ENCODE data around the gene NFATC2. TPM values are rescaled to one million over a fixed set of nuclear protein-coding genes. Genes with fewer than 3 reads are reported as not detected.
A peak's percentile ranks its signal among the peaks of the same experiment; 100 is the strongest.

Gene NFATC2
- total RNA-seq, 2 donors from 2014 or later, result 5.8 to 7.3 TPM

DNA sequence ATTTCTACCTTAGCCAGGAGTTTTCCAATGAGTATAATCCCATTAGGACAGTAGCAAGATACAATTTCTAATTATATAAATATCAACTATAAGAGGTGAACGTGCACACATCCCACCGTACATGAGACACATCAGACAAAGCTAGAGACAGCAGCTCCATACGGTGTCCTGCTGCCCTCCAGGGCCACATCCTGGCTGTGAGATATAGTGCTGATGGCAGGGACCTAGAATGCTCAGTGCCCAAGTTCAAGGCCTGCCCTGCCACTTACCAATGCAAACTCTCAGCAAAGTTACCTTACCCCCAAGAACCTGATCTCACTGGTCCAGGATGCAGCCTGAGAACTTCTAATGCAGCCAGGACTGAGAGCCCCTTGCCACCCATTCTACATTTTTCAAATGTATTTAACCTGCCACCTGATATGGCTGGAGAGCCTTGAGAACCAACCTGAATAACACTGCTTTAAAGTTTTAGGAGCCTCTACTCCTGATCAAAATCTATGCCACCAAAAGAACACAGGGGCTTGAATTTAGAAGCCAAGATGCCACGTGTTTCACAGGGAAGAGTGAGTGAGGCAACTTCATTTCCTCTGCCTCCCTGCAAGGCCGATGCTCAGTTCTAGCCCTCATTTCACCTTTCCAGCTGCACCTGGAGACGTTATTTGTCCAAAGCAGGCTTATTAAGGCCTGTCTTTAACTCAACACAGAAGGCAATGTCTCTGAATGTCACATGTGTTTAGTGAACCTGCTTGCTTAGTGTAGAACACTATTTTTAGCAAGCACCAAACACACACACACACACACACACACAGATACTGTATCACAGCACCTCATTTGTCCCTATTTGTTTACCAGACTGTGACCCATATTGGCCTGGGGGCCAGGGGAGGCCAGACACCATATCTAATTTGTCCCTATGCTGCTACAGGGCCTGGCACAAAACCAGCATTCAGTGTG lies 6.1 kb downstream of the NFATC2 start:
- intact Hi-C loops (cut with DNase I), result no loop called here
- TF ChIP-seq, protein P1, sequence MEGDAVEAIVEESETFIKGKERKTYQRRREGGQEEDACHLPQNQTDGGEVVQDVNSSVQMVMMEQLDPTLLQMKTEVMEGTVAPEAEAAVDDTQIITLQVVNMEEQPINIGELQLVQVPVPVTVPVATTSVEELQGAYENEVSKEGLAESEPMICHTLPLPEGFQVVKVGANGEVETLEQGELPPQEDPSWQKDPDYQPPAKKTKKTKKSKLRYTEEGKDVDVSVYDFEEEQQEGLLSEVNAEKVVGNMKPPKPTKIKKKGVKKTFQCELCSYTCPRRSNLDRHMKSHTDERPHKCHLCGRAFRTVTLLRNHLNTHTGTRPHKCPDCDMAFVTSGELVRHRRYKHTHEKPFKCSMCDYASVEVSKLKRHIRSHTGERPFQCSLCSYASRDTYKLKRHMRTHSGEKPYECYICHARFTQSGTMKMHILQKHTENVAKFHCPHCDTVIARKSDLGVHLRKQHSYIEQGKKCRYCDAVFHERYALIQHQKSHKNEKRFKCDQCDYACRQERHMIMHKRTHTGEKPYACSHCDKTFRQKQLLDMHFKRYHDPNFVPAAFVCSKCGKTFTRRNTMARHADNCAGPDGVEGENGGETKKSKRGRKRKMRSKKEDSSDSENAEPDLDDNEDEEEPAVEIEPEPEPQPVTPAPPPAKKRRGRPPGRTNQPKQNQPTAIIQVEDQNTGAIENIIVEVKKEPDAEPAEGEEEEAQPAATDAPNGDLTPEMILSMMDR (IDR thresholded peaks at IDR 0.05), result no peak
- Histone ChIP-seq H3K9ac (ENCODE audit: low read depth in 2 of 2, low read length in 2 of 2) (no peak overlapping the region), H3K36me3 (no peaks in the 10 kb centered on the region), H3K4me3 (no peak overlapping the region), H3K4me1 (peaks cover 3% of the 10 kb centered on the region), H3K27me3 (no peaks in the 10 kb centered on the region), H3K27ac (no peak overlapping the region), H3K9me3 (no peaks in the 10 kb centered on the region)
- DNase-seq, result no peak

DNA sequence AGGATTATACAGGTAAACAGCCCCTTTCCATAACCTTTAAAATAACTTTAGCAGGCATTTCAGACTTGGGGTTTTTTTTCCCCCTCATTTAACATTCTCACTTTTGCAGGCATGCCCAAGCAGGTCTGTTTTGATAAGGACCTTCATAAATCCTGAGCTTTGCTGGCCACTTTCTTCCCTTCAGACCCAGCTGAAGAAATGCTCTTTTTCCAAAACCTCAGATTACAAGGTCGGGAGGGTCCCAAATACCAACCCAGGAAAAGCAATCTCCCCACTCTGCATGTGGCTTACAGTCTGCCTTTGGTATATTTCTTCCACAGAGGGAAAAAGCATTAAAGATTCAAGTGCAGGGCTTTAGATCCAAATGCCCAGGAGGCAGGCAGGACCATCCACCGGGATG lies 6.8 kb downstream of the NFATC2 start:
- H3K27ac ChIP-seq, result no peak overlapping the region
- TF ChIP-seq, protein P1 (IDR thresholded peaks at IDR 0.05), result no peak
- DNase-seq, result no peak

DNA sequence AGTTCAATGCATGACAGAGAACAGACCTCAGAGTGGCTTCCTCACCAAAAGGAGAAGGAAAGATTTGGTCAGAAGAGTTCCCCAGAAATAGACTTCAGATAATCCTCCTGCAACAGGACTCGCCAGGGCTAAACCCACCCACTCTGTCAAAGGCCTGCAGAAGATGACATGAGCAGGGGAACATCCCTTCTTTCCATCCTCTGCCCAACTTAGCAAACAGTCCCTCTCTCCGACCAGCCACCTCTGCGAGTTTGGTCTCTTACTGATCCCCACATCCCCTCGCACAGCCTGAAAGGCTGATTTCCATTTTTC lies 7.5 kb downstream of the NFATC2 start:
- no peak overlapping the region for H3K27ac ChIP-seq
- H3K4me3 ChIP-seq, result no peak overlapping the region
- intact Hi-C loops (cut with DNase I), result no loop called here
- H3K4me1 ChIP-seq, result no peaks in the 10 kb centered on the region
- DNase-seq, result no peak
- H3K9me3 ChIP-seq, result no peaks in the 10 kb centered on the region
- no peaks in the 10 kb centered on the region for H3K27me3 ChIP-seq
- H3K36me3 ChIP-seq, result no peaks in the 10 kb centered on the region
- TF ChIP-seq, protein P1 (IDR thresholded peaks at IDR 0.05), result no peak
- no peak overlapping the region for H3K9ac ChIP-seq (ENCODE audit: low read depth in 2 of 2, low read length in 2 of 2)

More for the DNA sequence above, 6.8 kb downstream of the NFATC2 start:
- Histone ChIP-seq H3K4me1 (peaks cover under 1% of the 10 kb centered on the region), H3K9me3 (no peaks in the 10 kb centered on the region), H3K9ac (ENCODE audit: low read depth in 2 of 2, low read length in 2 of 2) (no peak overlapping the region), H3K4me3 (no peak overlapping the region), H3K27me3 (no peaks in the 10 kb centered on the region), H3K36me3 (no peaks in the 10 kb centered on the region)
- intact Hi-C loops (cut with DNase I), result no loop called here

DNA sequence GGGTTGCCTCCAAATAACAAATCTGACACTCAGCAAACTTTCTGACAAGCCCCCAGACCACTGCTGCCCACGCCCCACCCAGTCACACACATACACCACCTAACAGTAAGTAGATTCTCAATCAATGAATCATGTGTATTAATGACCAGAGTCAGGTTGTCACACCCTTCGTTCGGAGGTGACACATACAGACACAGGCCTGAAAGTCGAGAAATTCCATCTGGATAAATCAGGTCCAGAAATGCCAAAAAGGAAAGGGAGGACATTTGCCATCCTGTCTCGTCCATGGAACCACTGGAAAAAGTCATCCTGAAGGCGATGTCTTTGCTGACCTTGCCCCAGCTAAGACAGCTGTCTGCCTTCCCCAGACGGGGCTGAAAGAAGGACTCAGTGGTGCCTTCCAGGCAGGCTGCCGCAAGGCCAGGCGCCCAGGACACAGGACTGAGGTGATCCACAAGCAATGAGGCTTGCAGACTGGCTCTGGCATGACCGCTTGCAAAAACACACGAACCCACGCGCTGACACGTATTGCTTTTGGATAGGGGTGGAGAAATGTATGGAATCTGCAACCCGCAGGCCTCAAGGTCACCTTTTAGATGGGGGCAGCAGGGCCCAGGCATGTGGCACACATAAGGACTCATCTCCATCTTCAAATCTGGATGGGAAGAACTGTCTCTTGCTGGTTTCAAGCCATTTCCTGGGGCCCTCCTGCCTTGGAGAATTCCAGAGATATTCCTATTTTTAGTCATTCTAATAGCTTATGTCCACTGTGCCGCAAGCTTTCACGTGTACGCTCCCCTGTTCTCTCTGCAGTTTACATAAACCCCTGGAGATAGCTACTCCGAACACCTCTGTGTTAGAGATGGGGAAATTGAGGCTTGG lies 9.0 kb downstream of the NFATC2 start:
- H3K4me3 ChIP-seq, result no peak overlapping the region
- TF ChIP-seq, protein P1 (IDR thresholded peaks at IDR 0.05), result no peak
- H3K36me3 ChIP-seq, result no peaks in the 10 kb centered on the region
- H3K27me3 ChIP-seq, result no peaks in the 10 kb centered on the region
- intact Hi-C loops (cut with DNase I), result no loop called here
- H3K4me1 ChIP-seq, result no peaks in the 10 kb centered on the region
- no peaks in the 10 kb centered on the region for H3K9me3 ChIP-seq
- H3K9ac ChIP-seq (ENCODE audit: low read depth in 2 of 2, low read length in 2 of 2), result no peak overlapping the region
- DNase-seq, result no peak
- H3K27ac ChIP-seq, result no peak overlapping the region

DNA sequence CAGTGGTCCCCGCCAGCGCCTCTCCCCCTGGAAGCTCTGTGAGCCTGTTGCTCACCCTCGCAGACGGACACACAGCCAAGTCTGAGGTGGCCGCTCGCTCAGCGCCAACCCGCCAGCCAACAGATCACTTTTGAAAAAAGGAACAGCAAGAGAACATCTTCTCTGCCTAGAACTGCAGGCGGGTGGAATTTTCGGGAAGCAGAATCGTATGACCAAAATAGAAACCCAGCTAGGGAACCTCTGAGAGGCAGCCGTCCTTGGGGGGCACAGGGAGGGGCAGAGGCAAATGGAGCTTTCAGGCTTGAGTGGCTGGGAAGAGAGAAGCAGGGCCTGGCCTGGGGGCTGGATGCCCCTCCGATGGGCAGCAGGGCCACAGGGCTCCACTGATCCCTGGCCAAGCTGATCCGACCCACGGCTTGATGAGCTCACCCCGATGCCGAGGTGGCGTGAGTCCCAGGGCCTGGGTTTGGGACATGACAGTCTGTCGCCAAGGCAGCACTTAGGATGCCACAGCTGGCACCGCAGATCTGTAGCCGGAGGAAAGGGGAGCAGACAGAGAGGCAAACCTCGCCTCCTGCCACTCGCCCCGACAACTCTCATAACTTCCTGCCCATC lies 9.8 kb downstream of the NFATC2 start:
- H3K27ac ChIP-seq, result no peak overlapping the region
- intact Hi-C loops (cut with DNase I), result no loop called here
- H3K36me3 ChIP-seq, result no peaks in the 10 kb centered on the region
- H3K9ac ChIP-seq (ENCODE audit: low read depth in 2 of 2, low read length in 2 of 2), result peak overlapping the region; percentile 3 to 32
- TF ChIP-seq, protein P1 (IDR thresholded peaks at IDR 0.05), result no peak
- H3K4me3 ChIP-seq, result no peak overlapping the region
- DNase-seq, result no peak
- no peaks in the 10 kb centered on the region for H3K9me3 ChIP-seq
- no peaks in the 10 kb centered on the region for H3K4me1 ChIP-seq
- no peaks in the 10 kb centered on the region for H3K27me3 ChIP-seq
